Neural cell (in vitro differentiated cells): Measurements from ENCODE around the gene PUM1. TPM values are rescaled to one million over a fixed set of nuclear protein-coding genes. Genes with fewer than 3 reads are reported as not detected.

Experiments
- H2AFZ ChIP-seq: fragments of 200-600, 300-800 bp; sonication (generic), shearing (Covaris generic); 2 replicates; pipeline ENCODE4 v1.6.0; 2014; ENCODE audit warnings: low read depth, mild to moderate bottlenecking, antibody characterized with exemption, low read length, moderate library complexity
- H3F3A ChIP-seq: fragments of 200-600 bp; shearing (Covaris generic); 2 replicates; pipeline ENCODE4 v1.6.1; 2016; ENCODE audit warnings: mild to moderate bottlenecking, moderate library complexity, mixed read lengths, antibody characterized with exemption, low read length; ENCODE audit not compliant: insufficient read depth, poor library complexity, severe bottlenecking
- H3K27ac ChIP-seq: fragments of 200-600, 300-800 bp; sonication (generic), shearing (Covaris generic); 2 replicates; pipeline ENCODE4 v1.5.1; 2014; ENCODE audit warnings: mild to moderate bottlenecking, low read length, moderate library complexity
- H3K27me3 ChIP-seq: fragments of 300-800, 200-600 bp; sonication (generic), shearing (Covaris generic); 2 replicates; pipeline ENCODE4 v1.6.0; 2014; ENCODE audit warnings: mild to moderate bottlenecking, low read depth, low read length, moderate library complexity; ENCODE audit not compliant: insufficient read depth
- H3K36me3 ChIP-seq: fragments of 300-800, 200-600 bp; sonication (generic), shearing (Covaris generic); 2 replicates; pipeline ENCODE4 v1.5.1; 2014; ENCODE audit warnings: mild to moderate bottlenecking, antibody characterized with exemption, low read length, moderate library complexity; ENCODE audit not compliant: insufficient read depth
- H3K4me2 ChIP-seq: fragments of 300-800, 200-600 bp; sonication (generic), shearing (Covaris generic); 2 replicates; pipeline ENCODE4 v1.6.0; 2014; ENCODE audit warnings: mild to moderate bottlenecking, low read length
- H3K4me3 ChIP-seq: fragments of 300-800, 200-600 bp; sonication (generic), shearing (Covaris generic); 2 replicates; pipeline ENCODE4 v1.5.1; 2014; ENCODE audit warnings: mild to moderate bottlenecking, low read length, moderate library complexity
- H3K79me2 ChIP-seq: fragments of 200-600 bp; shearing (Covaris generic); replicated peaks from 2 replicates; pipeline ENCODE4 v1.6.0; 2014; ENCODE audit warnings: mild to moderate bottlenecking, low read length, moderate library complexity; ENCODE audit not compliant: insufficient read depth
- H3K9ac ChIP-seq: fragments of 300-800, 200-600 bp; sonication (generic), shearing (Covaris generic); 2 replicates; pipeline ENCODE4 v1.6.1; 2016; ENCODE audit warnings: mild to moderate bottlenecking, low read length, mixed read lengths
- H3K9me2 ChIP-seq: fragments of 200-600 bp; shearing (Covaris generic); 2 replicates; pipeline ENCODE4 v1.6.1; 2016; ENCODE audit warnings: mild to moderate bottlenecking, low read length, mixed read lengths; ENCODE audit not compliant: insufficient read depth
- H3K9me3 ChIP-seq: fragments of 200-600, 300-800 bp; sonication (generic), shearing (Covaris generic); 2 replicates; pipeline ENCODE4 v1.6.1; 2016; ENCODE audit warnings: mild to moderate bottlenecking, mixed run types, low read length, moderate library complexity, mixed read lengths
- H4K20me1 ChIP-seq: fragments of 200-600 bp; shearing (Covaris generic); 2 replicates; pipeline ENCODE4 v1.6.1; 2016; ENCODE audit warnings: mild to moderate bottlenecking, mixed run types; ENCODE audit not compliant: insufficient read depth
- CTCF ChIP-seq: fragments of 450-650 bp; IDR thresholded peaks from 2 replicates; pipeline ENCODE4 v1.5.1; 2014; ENCODE audit warnings: antibody characterized with exemption, mild to moderate bottlenecking, moderate library complexity; ENCODE audit not compliant: poor library complexity, severe bottlenecking
- EP300 ChIP-seq: fragments of 450-650 bp; conservative IDR thresholded peaks from 2 replicates; pipeline ENCODE4 v1.6.1; 2014; ENCODE audit warnings: antibody characterized with exemption, mild to moderate bottlenecking, moderate library complexity; ENCODE audit not compliant: poor library complexity, severe bottlenecking
- EZH2 ChIP-seq: fragments of 200-600, 300-800 bp; shearing (Covaris generic), sonication (generic); IDR thresholded peaks from 2 replicates; pipeline ENCODE4 v1.6.1; 2014; ENCODE audit warnings: antibody characterized with exemption, low read length, borderline replicate concordance, mild to moderate bottlenecking; ENCODE audit not compliant: insufficient read depth, poor library complexity, severe bottlenecking
- MXI1 ChIP-seq: fragments of 450-650 bp; conservative IDR thresholded peaks from 2 replicates; pipeline ENCODE4 v1.6.1; 2014; ENCODE audit warnings: antibody characterized with exemption, mild to moderate bottlenecking; ENCODE audit not compliant: poor library complexity, severe bottlenecking
- POLR2AphosphoS5 ChIP-seq: IDR thresholded peaks from 2 replicates; pipeline ENCODE4 v1.6.1; 2012
- RAD21 ChIP-seq: fragments of 450-650 bp; conservative IDR thresholded peaks from 2 replicates; pipeline ENCODE4 v1.6.1; 2014; ENCODE audit warnings: antibody characterized with exemption, mild to moderate bottlenecking, moderate library complexity
- REST ChIP-seq: IDR thresholded peaks from 2 replicates; pipeline ENCODE4 v1.6.1; 2012; ENCODE audit warnings: borderline replicate concordance
- SMC3 ChIP-seq: fragments of 450-650 bp; conservative IDR thresholded peaks from 2 replicates; pipeline ENCODE4 v1.6.1; 2014; ENCODE audit warnings: antibody characterized with exemption, mild to moderate bottlenecking, moderate library complexity; ENCODE audit not compliant: poor library complexity
- TAF1 ChIP-seq: IDR thresholded peaks from 2 replicates; pipeline ENCODE4 v1.6.1; 2012; ENCODE audit warnings: low read depth
- polyA plus RNA-seq: library from polyadenylated mRNA; depleted of rRNA; stranded (reverse); fragments of >200 nt; gene quantifications from 2 replicates; pipeline ENCODE4 v1.2.3, GENCODE V29; 2014

The PUM1 gene
- polyA plus RNA-seq, 1 donor from 2014 or later = 60.8 TPM

GRCh38 chr1:30948278-30948677, 117.2 kb downstream of the PUM1 start:
- Histone ChIP-seq H3K79me2 (peaks cover 7% of the 10 kb centered on the region), H3K36me3 (peaks cover 13% of the 10 kb centered on the region), H3K9me2 (no peaks in the 10 kb centered on the region), H3F3A (no peaks in the 10 kb centered on the region), H3K4me2 (no peak overlapping the region), H2AFZ (no peak overlapping the region), H3K27me3 (no peaks in the 10 kb centered on the region), H3K9me3 (no peaks in the 10 kb centered on the region), H3K27ac (no peak overlapping the region), H3K9ac (no peak overlapping the region), H4K20me1 (no peaks in the 10 kb centered on the region), H3K4me3 (no peak overlapping the region)
- TF ChIP-seq EZH2 = no peak
- TF ChIP-seq REST = no peak
- no peak for TF ChIP-seq TAF1
- TF ChIP-seq SMC3 = no peak
- no peak for TF ChIP-seq POLR2AphosphoS5
- no peak for TF ChIP-seq RAD21
- no peak for TF ChIP-seq EP300
- TF ChIP-seq MXI1 = no peak
- no peak for TF ChIP-seq CTCF

GRCh38 chr1:30947212-30947611, 118.3 kb downstream of the PUM1 start:
- no peak overlapping the region for H3K27ac ChIP-seq
- H3K4me3 ChIP-seq = no peak overlapping the region
- no peak overlapping the region for H3K4me2 ChIP-seq
- no peaks in the 10 kb centered on the region for H3F3A ChIP-seq
- no peaks in the 10 kb centered on the region for H3K9me3 ChIP-seq
- H3K9me2 ChIP-seq = no peaks in the 10 kb centered on the region
- TF ChIP-seq SMC3 = no peak
- no peak overlapping the region for H3K9ac ChIP-seq
- H3K27me3 ChIP-seq = no peaks in the 10 kb centered on the region
- H3K36me3 ChIP-seq = peaks cover 7% of the 10 kb centered on the region
- no peak overlapping the region for H2AFZ ChIP-seq
- H4K20me1 ChIP-seq = no peaks in the 10 kb centered on the region
- peaks cover 7% of the 10 kb centered on the region for H3K79me2 ChIP-seq
